ENCODE data around the gene SUSD1.

DNA sequence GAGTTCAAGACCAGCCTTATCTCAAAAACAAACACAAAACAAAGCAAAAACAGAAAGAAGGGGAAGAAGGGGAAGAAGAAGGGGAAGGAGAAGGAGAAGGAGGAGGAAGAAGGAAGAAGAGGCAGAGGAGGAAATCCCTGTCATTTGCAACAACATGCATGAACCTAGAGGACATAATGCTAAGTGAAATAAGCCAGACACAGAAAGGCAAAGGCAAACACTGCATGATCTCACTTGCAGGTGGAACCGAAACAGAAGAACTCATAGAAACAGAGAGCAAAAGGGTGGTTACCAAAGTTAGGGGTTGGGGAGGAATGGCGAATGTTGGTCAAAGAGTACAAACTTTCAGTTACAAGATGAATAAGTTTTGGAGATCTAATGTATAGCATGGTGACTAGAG lies 143.1 kb downstream of the SUSD1 start:
- no peak for TF ChIP-seq CTCF (IDR thresholded peaks at IDR 0.05)
- no peak for TF ChIP-seq POLR2A (IDR thresholded peaks at IDR 0.05)
- TF ChIP-seq EP300 (IDR thresholded peaks at IDR 0.05): no peak
- no peak for TF ChIP-seq POLR2AphosphoS5 (IDR thresholded peaks at IDR 0.05)
